NK-92 treated with Interleukin-12 subunit alpha and Interleukin-12 subunit beta, amount 100 ng/mL, for 24 hours (cell line): ENCODE results near the gene PTPRE.

Experiments
- DNase-seq: peaks from one replicate; lab custom pipeline; 2025; lab: John Stamatoyannopoulos, UW

Gene PTPRE

DNA sequence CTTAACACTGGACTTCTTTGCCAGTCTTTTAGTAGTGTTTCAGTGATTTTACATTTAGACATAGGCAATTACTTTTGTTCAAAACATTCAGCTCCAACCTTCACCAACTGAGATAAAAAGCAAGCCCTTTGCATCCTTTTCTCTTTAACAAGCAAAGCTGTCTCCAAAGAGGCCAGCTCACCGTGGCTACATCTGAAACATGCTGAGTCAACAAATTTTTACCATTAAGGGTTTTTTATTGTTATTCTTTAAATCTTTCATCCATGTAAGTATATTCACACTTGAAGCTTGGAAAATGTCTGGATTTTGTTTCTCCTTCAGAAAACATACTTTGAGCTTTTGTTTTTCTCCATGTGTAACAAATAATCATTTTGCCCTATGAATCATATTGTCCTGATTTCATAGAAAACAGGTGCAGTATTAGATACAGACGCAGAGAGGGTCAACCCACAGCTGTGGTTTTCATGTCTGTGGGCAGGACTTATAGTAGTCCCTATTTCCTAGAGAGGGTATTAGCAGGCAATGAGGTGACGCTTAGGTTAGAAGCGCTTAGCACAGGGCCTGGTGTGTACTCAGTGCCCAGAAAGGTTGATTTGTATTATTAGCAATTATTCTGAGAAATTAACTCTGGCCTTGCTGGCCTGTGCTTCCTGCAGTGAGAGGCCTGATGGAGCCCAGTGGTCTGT, 119.9 kb downstream of the PTPRE start:
- peak; percentile 39 for DNase-seq

DNA sequence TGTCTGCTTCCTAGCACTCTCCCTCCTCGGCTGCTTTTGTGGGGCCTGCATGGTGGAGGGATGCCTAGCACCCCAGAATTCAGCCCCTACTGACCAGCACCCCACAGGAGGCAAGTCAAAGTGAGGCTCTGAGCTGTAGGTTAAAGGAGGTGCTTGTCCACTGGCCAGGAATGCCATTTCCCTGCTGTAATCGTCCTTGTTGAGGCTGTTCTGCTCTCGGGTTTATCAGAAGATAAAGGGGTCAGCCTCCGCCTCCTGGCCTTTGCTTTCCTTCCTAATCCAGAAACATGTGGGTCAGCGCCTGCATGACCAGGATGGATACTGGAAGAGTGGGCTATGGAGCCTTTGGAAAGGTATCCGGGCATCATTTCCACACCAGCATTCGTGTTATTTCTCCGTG, 120.4 kb downstream of the PTPRE start:
- no peak for DNase-seq

DNA sequence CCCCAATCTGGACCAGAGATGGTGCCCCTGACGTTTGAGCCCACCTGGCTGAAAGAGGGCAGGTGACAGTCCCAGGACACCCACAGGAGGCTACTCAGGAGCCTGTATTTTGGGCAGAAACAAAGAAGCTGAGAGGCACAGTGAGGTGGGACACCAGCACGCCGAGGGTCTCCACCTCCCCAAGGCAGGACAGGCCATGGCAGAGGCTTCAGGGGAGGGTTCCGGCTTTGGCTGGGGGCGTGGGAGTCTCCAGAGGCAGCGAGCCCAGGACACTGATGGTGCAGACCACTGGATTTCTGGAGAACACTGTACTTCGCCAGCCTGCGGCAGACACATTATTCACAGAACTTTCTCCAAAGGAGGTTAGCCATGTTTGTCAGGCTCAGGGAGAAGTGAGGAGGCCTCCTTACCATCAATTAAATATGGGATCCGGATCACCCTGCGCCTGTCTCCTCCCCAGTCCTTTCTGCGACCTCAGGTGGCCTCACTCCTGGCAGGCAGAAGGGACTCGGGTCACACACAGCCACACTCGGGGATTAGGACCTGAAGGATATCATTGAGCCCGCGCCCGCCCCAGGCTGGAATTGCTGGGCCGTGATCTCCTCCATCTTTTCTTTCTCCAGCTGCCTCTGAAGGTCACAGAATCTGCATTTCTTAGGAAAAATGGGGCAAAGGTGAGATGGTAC, 121.1 kb downstream of the PTPRE start:
- no peak for DNase-seq

DNA sequence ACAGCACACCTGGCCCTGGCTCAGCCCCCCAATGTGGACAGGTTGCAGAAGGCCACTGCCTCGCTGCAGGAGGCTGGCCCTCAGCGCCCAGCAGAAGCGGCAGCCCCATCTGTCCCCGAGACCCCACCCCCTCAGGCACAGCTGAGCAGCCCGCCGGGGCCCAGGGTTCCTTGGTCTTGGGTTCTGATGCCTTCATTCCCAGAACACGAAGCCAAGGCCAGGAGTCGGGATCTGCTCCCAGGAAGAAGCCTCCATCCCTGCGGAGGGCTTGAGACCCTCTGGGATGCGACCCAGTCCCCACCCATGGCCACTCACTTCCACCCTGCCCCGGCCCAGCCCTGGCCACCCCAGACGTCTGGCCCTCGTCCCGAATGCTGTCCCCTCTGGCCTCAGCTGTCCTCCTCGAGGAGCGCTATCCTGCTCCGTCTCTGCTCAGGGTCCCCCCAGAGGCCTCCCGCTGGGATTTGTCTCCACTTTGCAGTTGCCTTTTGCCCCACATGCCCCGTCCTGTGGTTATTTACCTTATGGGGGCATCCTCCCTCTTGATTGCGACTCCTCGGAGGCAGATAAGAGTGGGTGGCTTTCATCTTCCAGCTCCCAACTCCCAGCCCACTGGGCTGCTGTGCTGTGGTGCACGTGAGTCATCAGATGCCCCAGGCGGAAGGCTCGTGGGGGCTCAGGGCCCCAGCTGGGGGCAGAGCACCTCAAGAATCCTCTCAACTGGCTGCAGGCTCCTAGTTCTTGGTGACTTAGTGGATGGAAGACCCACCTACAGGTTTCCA, 121.8 kb downstream of the PTPRE start:
- DNase-seq, result no peak

DNA sequence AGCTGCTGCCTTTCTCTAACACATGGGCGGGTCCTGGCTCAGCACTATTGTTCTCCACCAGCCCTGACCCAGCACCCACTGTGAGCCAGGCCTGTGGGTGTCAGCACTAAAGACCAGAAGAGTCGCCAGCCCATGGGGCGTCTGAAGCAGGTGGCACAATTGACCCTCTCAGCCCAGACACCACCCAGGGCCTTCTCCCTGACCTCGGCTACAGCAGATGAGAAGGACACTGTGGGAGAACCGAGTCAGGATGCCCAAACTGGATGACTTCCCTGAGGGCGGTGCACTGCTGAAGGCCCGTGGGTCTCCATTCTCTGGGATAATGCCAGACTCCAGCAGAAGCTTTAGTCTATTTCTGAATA, 122.4 kb downstream of the PTPRE start:
- DNase-seq, result no peak

DNA sequence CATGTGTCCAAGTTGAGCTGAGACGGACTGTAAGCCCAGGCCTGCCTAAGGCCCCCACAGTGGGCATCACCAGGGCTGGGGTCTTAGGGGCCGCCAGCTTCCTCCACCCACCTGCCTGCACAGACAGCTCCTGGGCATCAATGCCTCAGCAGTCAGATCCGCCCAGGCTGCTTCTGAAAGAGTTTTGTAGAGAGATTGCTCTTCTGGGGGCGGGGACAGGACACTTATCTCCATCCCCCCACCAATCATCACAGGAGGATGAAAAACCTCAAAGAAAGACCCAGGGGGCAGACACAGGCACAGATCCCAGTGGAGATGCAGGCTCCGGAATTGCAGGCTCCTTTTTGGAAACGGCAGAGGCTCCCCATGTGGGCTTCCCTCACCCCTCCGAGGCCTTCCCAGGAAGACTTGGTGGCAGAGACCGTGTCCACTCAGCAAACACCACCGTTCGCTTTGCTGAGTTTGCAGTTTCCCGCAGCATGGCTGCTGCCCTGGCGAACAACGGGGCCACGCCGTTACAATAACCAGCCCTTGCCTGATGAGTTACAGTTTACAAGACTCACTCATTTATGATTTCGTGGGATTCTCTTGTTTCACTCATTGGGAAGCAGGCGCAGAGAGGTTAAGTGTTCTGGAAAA, 122.9 kb downstream of the PTPRE start:
- no peak for DNase-seq

DNA sequence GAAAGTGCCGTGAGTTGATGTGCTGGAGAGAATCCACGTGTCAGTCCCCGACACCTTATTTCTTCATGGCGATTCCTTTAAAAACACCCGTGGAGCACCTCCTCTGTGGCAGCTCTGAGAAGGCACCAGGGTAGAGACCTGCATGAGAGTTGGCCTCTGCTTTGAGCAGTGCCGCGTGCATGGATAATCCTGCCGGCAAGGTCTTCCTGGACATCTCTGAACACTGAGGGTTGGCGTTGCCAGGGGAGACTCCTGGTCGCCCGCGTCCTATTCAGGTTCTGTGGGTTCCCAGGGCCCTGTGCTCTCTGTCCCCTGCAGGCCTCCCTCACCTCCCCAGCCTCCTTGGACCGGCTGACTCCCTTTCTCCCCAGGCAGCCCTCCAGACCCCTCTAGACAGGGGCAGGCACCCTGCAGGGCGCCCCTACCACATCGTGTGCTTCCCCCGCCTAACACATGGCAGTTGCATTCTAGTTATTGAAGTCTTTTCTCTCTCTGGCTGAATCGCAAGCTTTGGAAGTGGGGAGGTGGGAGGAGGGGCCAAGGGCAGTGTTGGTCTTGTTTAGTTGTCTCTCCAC, 123.7 kb downstream of the PTPRE start:
- DNase-seq, result no peak

DNA sequence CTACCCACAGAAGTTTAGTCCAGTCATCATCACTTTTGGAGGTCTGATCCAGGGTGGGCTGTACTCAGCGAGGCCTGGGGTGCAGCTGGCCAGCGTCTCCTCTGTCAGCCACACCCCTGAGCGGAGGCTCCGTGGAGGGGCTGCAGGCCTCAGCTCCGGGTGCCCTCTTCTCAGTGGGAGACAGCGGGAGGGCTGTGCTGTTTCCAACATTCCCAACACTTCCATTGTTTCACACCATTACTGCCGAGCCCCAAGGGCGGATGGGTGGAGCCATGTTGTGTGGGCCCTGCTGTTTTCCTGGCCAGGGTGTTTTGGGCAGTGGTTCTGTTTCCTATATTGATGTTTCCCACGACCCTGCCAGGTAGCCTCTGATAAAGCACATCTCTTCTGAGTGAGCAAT, 124.3 kb downstream of the PTPRE start:
- no peak for DNase-seq

DNA sequence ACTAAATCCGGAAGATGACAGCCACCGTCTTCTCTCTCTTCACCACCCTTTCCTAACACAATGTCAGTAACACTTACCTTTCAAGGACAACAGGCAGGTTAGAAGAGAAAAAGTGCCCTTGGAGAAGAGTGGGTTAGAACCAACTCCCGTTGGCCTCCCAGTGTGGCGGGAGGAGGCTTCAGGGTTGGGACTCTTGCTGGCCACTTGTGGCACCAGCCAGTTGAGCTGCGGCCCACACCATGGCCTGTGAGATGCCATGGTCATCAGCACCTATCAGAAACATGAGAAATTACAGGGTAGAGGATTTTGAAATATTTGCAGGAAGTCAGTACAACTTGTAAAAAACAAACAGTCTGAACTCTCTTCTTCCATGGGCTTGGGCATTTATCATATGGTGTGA, 125.6 kb downstream of the PTPRE start:
- no peak for DNase-seq

DNA sequence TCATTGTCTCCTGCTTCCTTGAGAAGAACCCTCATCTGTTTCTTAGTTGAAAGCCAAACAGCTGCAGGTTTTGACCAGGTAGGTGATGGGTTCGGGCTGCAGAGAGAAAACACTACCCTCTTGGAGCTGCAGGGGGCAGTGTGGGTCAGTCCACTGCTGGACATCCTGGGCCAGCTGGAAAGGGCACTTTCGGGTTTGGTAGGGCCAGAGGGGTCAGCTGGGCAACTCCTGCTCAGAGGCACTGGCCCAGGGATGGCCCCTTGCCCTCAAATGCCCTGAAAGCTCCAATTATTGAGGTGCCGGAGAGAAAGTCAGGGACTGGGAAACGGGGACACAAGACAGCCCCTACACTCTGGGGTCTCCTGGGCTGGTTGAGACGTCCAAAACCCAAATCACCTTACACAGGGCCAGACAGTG, 128.7 kb downstream of the PTPRE start:
- DNase-seq, result peak; percentile 12

DNA sequence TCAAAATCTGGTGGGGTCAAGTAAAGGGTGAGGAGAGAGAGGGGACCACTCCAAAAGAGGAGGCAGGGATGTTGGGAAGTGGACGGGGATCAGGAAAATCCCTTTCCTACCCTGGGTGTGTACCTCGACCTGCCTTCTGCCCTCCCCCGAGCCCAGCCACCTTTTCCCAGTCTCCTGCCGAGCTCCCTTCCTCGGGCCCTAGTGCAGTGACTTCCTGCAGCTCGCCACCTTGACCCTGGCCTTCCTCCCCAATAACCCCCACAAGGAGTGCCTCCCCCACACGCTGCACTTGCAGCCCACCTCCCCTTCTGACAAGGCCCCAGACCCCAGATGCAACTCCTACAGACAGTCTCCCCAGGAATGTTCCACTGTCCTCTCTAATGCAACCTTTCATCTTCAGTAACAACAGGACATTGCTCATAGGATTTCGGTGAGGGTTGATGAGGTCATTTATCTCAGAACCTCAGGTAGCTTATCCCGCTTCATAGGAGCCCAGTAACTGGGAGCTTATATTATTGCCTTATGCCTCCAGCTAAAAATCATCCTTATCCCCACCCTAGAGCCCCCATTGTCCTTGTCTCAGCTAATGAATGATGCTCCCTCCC, 129.2 kb downstream of the PTPRE start:
- no peak for DNase-seq

DNA sequence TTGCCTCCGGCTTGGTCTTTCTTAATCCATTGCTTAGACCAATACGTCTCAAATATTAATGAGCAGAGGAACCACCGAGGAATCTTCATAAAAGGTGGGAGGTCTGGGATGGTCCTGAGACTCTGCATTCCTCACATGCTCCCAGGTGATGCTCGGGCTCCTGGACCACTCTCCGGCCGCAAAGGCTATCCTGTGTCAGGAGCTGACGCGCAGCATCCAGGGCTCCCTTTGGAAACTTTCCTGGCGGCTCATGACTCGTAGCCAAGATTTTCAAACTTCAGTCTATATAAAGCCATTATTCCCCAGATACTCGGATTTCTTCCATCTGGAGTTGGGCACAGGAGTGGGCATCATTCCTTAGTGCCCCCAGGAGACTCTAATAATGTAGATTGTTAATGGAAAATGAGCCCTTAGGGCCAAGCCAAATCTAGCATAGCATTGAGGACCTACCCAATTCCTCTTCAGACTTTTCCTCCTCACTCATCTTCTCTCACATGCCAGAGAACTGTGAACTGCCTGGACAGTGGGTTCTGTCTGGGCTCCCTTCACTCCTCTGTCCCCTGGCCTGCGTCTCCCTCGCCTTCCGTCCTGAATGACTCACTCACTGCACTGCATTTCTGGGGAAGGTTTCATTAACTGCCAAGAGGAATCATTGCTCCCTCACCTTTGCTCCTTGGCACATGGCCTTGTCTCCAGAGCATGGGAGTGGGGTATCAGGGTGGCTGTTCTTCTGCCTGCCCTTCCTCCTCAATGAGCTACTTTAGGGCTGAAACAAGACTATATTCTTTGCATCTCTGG, 130.0 kb downstream of the PTPRE start:
- DNase-seq, result no peak

DNA sequence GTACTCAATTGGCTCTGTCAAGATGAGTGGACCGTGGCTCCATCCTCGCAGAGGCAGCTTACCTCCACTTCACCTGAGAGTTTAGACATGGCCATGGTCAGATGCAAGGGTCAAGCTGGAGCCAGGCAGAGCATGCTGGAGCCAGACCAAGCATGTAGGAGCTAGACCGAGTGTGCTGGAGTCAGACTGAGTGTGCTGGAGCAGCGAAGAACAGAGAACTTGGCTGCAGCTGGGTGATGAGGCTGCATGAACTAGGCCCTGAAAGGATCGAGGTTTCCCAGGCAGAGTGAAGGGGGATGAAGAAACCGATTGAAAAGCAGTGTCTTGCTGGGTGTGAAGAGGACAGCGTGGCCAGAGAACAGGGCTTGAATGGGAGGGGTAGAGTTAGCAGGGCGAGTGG, 133.2 kb downstream of the PTPRE start:
- no peak for DNase-seq

DNA sequence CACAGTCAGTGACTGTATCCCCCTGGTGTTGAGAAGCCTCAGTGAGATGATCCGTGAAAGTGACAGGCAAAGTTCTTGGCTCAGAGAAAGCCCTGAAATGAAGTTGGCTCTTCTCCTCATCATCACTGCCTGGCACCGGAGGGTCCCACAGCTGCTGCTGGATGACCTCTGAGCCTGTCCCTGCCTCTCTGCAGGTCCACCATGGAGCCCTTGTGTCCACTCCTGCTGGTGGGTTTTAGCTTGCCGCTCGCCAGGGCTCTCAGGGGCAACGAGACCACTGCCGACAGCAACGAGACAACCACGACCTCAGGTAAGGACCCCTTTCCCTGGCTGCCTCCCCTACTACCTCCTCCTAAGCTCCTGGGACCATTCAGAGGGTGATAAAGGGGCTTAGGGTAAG, 133.8 kb downstream of the PTPRE start:
- no peak for DNase-seq

DNA sequence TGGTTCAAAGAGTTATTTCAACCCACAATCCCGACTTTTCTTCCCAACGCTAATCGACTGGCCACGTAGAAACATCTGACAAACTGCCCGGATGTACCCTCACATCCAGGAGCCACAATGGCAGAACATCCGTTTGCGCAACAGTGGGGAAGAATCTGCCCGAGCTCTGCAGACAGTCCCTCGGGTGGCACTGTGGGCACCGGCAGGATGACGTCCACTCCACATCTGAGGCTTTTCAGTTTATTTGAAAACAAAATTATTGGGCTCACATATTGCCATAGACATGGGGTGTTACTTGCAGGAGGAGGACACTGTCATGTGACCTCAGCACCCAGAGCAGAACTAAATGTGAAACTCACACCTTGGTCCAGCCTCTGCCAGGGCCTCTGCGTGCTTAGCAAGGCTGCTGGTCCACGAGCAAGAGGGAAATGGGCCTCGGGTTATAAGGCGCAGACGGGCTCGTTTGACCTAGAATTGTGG, 135.3 kb downstream of the PTPRE start:
- DNase-seq, result peak; percentile 49

DNA sequence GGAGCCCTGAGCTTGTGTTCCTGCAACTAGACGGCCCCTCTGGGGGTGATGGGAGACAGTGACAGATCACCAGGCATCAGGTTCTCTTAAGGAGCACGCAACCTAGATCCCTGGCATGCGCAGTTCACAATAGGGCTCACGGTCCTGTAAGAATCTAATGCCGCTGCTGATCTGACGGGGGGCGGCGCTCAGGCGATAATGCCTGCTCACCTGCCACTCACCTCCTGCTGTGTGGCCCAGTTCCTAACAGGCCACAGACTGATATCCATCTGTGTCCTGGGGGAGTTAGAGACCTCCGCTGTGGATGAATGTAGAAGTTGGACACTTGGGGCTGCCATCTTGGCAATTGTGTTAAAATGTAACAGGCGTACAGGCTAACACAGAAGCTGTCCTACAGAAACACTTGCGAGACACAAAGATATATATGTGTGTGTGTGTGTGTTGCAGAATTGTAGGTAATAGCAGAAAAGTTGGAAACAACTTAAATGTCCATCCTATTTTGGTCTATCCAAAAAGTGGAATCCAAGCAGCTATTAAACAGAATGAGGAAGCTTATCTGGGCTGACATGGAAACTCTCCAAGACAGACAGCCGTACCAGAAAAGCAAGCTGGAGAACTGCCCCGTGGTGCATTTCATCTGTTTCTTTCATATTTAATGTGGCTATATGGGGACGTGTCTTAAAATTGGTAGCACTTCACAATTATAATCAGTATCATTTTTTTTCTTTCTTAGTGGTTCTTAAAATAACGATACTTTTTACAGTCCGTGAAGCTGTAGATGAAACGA, 136.5 kb downstream of the PTPRE start:
- DNase-seq, result no peak

DNA sequence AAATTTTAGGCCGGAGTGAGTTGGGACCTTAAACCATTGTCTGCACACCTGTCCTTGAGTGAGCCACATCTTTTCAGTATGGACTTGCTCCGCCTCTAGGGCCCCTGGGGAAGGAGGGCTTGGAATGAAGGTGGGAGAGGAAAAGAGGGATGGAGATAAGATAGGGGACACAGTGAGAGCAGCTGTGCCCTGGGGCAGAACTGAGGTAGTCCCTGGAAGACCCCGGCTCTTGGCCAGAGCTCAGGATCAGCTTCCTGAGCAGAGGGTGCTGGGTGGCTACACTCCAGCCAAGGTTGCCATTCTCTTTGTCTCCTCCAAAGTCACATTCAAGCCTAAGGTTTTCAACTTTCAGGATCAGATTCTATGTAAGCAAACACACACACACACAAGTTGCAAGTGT, 137.3 kb downstream of the PTPRE start:
- DNase-seq, result no peak

DNA sequence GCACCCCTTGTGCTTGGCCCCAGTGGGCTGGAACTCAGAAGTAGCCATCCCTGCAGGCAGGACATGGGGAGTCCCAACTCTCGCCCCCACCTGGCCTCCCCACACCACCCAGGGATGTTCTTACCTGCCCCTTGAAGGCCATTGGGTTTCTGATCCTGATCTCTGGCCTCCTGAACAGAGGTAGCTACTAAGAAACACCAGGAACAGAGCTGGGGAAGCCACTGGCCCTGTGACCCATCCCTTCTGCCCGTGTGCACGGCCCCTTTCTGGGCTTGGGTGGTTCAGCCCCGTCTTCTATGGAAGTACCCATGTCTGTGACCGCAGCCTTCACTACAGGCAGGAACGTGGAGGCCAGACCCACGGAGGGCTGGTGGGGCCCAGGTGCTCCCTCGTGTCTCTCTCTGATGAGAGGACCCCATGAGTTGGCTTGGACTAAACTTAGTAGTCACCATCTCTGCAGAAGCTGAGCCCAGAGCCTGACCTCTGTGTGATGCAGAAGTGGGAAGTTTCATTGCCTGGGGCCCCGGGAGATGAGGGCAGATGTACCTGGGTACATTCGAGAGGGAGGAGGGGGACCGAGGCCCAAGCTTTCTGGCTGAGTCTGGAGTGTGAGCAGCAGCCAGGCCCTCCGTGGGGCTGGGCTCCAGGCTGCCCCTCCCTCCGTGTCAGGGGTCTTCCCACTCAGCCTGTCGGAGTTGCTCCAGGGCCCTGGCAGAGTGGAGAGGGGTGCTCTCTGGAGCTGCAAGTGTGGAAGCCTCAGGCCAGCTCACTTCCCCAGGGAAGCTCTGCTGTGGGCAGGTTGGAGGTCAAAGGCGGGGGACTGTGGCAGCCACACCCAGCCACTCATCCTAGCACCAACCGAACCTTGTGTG, 138.3 kb downstream of the PTPRE start:
- no peak for DNase-seq

DNA sequence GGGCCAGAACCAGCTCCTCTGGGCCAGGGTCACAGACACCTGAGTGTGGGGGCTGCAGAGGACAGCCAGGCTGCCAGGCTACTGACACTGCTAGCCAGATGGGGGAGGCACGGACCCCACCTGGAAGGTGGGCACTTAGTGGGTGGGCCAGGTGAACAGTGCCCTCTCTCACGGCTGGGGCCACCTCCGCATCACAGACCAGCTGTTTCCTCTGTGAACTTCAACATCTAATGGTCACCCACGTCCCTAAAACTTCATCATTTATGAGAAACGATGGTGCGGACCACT, 138.9 kb downstream of the PTPRE start:
- no peak for DNase-seq
